NCI-H187 (cell line): ENCODE results near the gene MRPS27.

ENCODE experiments used
- DNase-seq, 2 experiments: peaks; one replicate each; lab custom pipeline; 2025; lab: John Stamatoyannopoulos, UW

Gene MRPS27

GRCh38 chr5:72231991-72232703 lies 87.9 kb downstream of the MRPS27 start:
- no peak for DNase-seq

- DNase-seq = no peak
Observed at GRCh38 chr5:72228960-72229359, 91.1 kb downstream of the MRPS27 start.

- DNase-seq = no peak
Observed at GRCh38 chr5:72226950-72227349, 93.1 kb downstream of the MRPS27 start.

- DNase-seq = no peak
Observed at GRCh38 chr5:72225741-72226140, 94.3 kb downstream of the MRPS27 start.

- no peak for DNase-seq
Observed at GRCh38 chr5:72224946-72225463, 95.0 kb downstream of the MRPS27 start.

GRCh38 chr5:72223371-72223770 lies 96.7 kb downstream of the MRPS27 start:
- DNase-seq = no peak

- DNase-seq = no peak
Observed at GRCh38 chr5:72222521-72222920, 97.5 kb downstream of the MRPS27 start.

- no peak for DNase-seq
Observed at GRCh38 chr5:72221541-72221940, 98.5 kb downstream of the MRPS27 start.

GRCh38 chr5:72221099-72221498 lies 98.9 kb downstream of the MRPS27 start:
- DNase-seq = no peak

- no peak for DNase-seq
Observed at GRCh38 chr5:72216756-72217155, 103.3 kb downstream of the MRPS27 start.

GRCh38 chr5:72214168-72214567 lies 105.9 kb downstream of the MRPS27 start:
- no peak for DNase-seq

GRCh38 chr5:72213482-72213881 lies 106.6 kb downstream of the MRPS27 start:
- DNase-seq = no peak

- DNase-seq = no peak
Observed at GRCh38 chr5:72212171-72212570, 107.9 kb downstream of the MRPS27 start.

- no peak for DNase-seq
Observed at GRCh38 chr5:72210888-72211678, 109.0 kb downstream of the MRPS27 start.

- no peak for DNase-seq
Observed at GRCh38 chr5:72209147-72210115, 110.6 kb downstream of the MRPS27 start.

- DNase-seq = no peak
Observed at GRCh38 chr5:72208324-72208926, 111.6 kb downstream of the MRPS27 start.

- no peak for DNase-seq
Observed at GRCh38 chr5:72206994-72207393, 113.0 kb downstream of the MRPS27 start.

- DNase-seq = no peak
Observed at GRCh38 chr5:72206160-72206559, 113.9 kb downstream of the MRPS27 start.

GRCh38 chr5:72205431-72206009 lies 114.5 kb downstream of the MRPS27 start:
- no peak for DNase-seq

- no peak for DNase-seq
Observed at GRCh38 chr5:72204946-72205345, 115.1 kb downstream of the MRPS27 start.

- DNase-seq = no peak
Observed at GRCh38 chr5:72203251-72203845, 116.7 kb downstream of the MRPS27 start.
